GM18867 (cell line): Measurements from ENCODE around the gene ITPRIPL2.

Experiments
- ATAC-seq: cut with Tn5 transposase; IDR thresholded peaks from one replicate; pipeline ENCODE4 v1.9.1; 2021; ENCODE audit warnings: mild to moderate bottlenecking, moderate library complexity; ENCODE audit not compliant: unreplicated experiment

Gene ITPRIPL2

GRCh38 chr16:19139436-19140091, 25.8 kb downstream of the ITPRIPL2 start:
- no peak for ATAC-seq

DNA sequence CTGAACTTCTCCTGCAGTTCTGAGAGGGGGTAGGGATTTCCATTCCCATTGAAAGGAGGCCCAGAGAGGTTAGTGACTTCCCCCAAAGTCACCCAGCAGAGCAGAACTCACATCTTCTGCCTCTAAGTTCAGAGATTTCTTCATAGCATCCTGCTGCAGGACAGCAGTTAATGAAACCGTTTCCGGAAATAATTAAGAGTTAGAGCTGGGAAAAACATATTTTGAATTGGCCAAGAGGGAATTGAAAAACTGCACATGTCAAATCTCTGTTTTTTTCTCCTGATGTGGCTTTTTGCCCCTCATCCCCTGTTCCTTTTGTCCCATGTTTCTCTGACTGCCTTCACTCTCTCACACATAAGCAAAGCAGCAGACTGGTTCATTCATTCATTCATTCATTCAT, 26.6 kb downstream of the ITPRIPL2 start:
- no peak for ATAC-seq

DNA sequence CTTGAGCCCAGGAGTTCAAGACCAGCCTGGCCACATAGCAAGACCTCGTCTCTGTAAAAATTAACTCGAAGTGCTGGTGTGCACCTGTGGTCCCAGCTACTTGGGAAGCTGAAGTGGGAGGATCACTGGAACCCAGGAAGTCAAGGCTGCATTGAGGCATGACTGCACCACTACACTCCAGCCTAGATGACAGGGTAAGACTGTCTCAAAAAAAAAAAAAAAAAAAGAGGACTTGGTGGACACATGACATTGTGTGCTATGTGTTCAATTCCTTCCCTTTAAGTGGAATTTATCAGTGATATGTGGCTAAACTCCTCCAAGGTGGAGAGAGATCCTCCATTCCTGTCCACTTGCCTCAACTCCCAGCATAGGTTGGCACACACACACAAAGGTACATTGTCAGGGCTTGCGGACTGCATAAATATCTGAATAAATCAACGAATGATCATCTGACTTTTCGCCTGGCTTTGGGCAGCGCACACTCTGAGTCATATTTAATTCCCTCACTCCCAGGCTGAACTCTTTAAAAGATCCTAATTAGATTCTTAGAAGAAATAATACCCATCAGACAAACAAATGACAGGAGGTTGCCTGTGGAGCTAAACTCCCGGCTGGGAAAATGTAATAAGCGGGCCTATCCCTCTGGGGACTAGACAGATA, 29.3 kb downstream of the ITPRIPL2 start:
- ATAC-seq: no peak

GRCh38 chr16:19143599-19143956, 29.8 kb downstream of the ITPRIPL2 start:
- no peak for ATAC-seq

DNA sequence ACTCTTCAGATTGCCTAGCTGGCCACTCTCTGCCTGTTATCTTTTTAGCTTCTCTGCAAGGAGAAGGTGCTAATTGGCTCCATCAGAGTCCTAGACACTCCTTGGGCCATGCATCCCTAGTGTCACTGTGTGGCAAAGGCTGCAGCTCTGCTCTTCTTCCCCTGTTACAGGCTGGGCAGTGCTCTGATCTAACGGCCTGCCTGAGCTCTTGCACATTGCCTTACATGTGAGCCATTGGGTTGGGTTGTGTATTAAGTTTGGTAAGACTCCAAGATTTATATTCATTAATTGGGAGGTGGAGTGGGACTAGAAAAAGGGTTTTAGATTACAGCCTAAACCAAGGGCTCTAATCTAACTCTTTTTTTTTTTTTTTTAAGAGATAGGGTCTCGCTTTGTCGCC, 31.2 kb downstream of the ITPRIPL2 start:
- ATAC-seq: no peak

- no peak for ATAC-seq
These were observed 33.4 kb downstream of the ITPRIPL2 start for GRCh38 chr16:19147126-19147525.

DNA sequence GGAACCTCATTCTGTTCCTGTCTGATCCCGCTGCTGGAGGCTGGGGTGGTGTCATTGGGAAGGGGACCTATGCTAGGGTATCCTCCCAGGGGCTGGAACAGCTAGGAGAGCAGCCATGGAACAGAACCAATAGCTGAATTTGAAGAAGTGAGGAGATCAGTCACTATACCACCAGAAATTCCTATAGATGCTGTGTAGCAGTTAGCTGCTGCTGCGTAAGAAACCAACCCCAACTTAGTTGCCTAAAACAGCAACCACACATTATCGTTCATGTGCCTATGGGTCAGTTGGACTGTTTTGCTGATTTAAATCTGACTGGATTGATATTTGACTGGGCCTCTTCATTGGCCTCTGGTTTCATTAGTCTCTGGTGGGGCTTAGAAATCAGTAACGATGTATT, 33.9 kb downstream of the ITPRIPL2 start:
- no peak for ATAC-seq

DNA sequence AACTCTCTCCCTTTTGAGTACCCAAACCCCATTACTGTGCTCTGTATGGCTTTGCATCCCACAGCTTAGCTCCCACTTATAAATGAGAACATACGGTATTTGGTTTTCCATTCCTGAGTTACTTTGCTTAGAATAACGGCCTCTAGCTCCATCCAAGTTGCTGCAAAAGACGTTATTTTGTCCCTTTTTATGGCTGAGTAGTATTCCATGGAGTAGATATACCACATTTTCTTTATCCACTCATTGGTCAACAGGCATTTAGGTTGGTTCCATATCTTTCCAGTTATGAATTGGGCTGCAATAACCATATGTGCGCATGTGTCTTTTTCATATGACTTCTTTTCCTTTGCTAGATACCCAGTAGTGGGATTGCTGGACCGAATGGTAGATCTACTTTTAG, 34.4 kb downstream of the ITPRIPL2 start:
- ATAC-seq: no peak

- ATAC-seq: no peak
These were observed 37.5 kb downstream of the ITPRIPL2 start for GRCh38 chr16:19151310-19151709.

- no peak for ATAC-seq
These were observed 38.3 kb downstream of the ITPRIPL2 start for GRCh38 chr16:19152042-19152441.

DNA sequence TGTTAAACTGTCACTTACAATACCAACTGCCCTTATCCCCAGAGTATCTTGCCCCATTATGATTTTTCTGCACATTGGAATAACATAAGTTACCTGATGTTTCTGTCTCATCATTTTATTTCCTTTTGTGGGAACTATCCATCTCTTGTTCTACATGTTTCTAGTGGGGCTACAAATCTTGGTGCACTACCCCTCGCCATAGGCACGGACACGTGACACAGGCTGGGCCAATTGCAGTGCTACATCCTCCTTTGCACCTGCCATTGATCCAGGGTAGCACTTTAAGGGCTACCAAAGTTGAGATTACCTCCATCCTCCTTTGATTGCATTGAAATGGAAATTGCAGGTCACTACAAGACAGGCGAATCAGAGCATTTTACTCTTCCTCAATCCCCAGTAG, 40.1 kb downstream of the ITPRIPL2 start:
- no peak for ATAC-seq

DNA sequence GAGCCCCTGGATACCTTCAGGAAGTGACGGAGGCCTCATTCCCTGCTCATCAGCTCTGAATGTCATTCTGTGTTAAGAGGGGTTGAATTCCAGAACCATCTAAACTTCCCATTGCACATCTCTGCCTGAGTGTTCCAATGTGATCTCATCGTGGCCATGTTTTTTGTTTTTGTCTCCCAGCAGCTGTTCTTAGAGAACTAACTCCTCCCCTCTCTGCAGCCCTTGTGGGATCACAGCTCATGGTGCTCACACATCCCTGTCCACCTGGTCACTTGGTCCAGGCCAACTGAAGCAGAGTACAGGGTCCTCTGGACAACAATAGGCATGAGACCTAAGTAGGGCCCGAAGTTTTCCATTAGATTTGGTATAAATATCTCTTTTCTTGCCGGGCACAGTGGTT, 48.3 kb downstream of the ITPRIPL2 start:
- ATAC-seq: no peak

- no peak for ATAC-seq
These were observed 49.5 kb downstream of the ITPRIPL2 start for GRCh38 chr16:19163215-19163614.

DNA sequence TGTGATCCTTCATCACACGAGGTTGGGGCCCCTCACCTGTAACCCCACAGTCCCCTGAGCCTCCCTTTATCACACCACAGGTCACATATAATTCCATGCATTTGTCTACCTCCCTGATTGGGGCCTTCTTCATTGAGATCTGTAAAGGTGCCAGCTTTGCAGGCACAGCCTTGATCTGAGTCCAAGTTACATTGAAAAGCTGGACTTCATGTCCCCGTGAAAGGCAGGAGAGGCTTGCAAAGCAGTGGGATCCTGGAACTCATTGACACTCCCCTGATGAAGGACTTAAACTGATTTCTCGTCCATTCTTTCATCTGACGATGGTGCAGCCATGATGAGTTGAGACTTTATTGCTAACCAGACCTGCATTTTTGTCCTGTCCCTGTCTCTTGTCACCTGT, 50.5 kb downstream of the ITPRIPL2 start:
- no peak for ATAC-seq

DNA sequence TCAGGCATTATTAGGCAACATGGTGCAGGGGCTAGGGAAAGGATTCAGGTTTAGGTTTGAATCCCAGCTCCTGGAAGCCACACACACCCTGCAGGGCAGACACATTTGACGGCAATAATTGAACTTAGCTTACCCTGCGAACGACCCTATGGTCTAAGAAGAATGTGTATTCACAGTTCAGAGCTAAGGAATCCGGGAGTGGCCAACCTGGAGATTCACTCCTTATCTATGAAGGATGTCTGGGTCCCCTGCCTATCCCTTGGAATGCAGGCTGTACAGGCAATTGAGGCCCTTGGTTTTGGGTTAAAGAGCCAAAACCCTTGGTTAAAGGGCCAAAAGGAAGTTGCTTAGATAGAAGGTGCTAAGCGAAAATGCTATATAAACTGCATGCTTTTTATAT, 51.3 kb downstream of the ITPRIPL2 start:
- no peak for ATAC-seq

- ATAC-seq: no peak
These were observed 52.7 kb downstream of the ITPRIPL2 start for GRCh38 chr16:19166500-19166899.

DNA sequence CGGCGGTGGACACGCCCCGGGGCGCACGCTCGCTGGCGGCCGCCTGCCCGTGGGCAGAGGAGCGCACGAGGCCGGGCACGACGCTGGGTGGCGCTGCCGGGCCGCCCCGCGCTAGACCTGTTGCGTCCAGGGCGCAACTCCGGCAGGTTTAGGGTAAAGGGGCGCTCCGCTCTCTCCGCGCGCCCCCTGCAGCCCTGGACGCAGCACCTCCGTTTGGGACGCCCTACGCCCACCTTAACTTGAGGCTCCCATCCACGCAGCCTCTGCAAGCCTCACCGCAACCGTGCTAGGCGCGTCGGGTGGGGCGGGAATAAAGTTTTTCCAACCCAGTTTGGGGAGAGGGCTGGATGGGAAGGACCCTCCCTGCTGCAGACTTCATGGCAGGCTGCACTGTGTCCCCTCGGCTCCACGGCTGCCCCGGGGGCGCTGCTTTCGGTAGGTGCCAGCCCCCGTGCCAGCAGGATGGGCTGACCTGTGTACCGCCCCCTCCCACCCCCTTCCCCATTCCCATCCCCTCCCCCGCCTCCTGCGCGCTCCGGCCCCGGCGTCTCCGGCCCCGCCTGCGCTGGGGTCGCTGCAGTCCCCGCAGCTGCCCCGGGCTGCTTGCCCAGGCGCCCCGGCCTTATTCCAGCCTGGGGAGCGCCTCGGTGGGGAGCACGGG, 54.1 kb downstream of the ITPRIPL2 start, which contains the start of gene SYT17:
SYT17 (plus strand) TSS at position 531 of the 661 bp plus-strand sequence. CDS start 407 bp downstream, outside the sequence.
- ATAC-seq: no peak

- no peak for ATAC-seq
These were observed 54.8 kb downstream of the ITPRIPL2 start for GRCh38 chr16:19168371-19169081.

DNA sequence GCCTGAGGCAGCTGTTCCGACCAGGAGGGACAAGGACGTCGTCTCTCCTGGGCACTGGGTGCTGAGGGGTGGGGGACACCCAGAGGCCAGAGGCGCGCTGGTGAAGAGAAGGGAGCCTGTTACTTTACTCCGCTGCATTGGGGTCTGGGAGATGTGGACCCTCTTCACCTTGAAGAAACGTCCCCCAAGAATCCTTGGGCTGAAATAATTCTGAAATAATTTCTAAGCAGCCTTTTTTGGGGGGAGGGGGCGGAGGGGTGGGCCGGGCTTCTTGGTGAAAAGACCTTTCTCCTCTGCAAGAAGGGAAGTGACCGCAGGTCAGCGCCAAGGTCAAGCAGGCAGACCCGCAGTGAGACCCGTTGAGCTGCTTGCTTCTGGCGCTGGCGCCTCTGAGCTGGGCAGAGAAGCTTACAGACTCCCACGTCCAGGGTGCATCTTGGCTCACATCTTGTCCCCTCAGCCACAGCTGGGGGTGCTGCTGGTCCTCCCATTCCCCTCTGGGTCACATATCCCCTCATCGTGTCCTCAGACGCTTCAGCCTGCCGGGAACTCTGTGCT, 55.4 kb downstream of the ITPRIPL2 start:
- no peak for ATAC-seq

DNA sequence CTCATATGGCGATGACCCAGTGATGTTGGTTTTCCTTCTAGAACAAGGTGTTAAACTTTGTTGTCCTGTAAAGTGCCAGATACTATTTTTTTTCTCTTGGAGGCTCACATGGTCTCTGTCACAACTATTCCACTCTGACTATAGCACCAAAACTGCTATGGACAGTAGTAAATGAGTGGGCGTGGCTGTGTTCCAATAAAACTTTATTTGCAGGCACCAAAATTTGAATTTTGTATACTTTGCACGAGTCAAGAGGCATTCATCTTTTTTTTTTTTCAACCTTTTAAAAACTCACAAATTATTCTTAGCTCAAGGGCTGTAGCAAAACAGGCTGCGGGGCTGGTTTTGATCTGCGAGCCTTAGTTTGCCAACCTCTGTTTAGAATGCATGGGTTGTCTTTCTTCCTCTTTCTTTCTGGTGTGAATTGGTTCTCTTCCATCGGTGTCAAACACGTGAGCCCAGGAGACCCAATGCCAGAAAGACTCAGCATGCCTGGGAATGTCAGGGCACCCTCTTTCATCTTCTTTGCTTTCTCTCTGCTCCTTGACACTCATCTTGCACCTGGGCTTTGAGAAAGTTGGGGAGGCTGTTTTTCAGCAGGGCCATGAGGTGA, 56.4 kb downstream of the ITPRIPL2 start:
- no peak for ATAC-seq
